ENCODE measurements around the gene EIF2S2.
"Not testable (repeated sequence)": the region's sequence is repeated elsewhere in the genome, so short reads cannot be mapped to it uniquely, and the experiment has no call there.

The EIF2S2 gene
- 184 to 488 reads per million in 2 experiments for total RNA-seq

- peak; percentile 93 for DNase-seq (ENCODE audit: low read depth)
These were observed at the start of gene EIF2S2 for GRCh38 chr20:34111702-34112599. Gene EIF2S2 (minus strand): TSS chr20:34112243. CDS start chr20:34112110, 133 bp downstream.

GRCh38 chr20:34157697-34158096, 45.7 kb upstream of the EIF2S2 start:
- DNase-seq (ENCODE audit: low read depth) = not testable (repeated sequence)

GRCh38 chr20:34155836-34156235, 43.8 kb upstream of the EIF2S2 start:
- no peak for DNase-seq (ENCODE audit: low read depth)

- DNase-seq (ENCODE audit: low read depth) = not testable (repeated sequence)
These were observed 41.1 kb upstream of the EIF2S2 start for GRCh38 chr20:34153169-34153568.

GRCh38 chr20:34152073-34152472, 40.0 kb upstream of the EIF2S2 start:
- DNase-seq (ENCODE audit: low read depth) = not testable (repeated sequence)

- no peak for DNase-seq (ENCODE audit: low read depth)
These were observed 38.4 kb upstream of the EIF2S2 start for GRCh38 chr20:34150306-34151000.

- DNase-seq (ENCODE audit: low read depth) = no peak
These were observed 33.3 kb upstream of the EIF2S2 start for GRCh38 chr20:34145280-34145819.

GRCh38 chr20:34143951-34144350, 31.9 kb upstream of the EIF2S2 start:
- DNase-seq (ENCODE audit: low read depth) = no peak

GRCh38 chr20:34142121-34142520, 30.1 kb upstream of the EIF2S2 start:
- DNase-seq (ENCODE audit: low read depth) = no peak

GRCh38 chr20:34141293-34141692, 29.2 kb upstream of the EIF2S2 start:
- DNase-seq (ENCODE audit: low read depth) = no peak

- not testable (repeated sequence) for DNase-seq (ENCODE audit: low read depth)
These were observed 23.7 kb upstream of the EIF2S2 start for GRCh38 chr20:34135525-34136275.

- not testable (repeated sequence) for DNase-seq (ENCODE audit: low read depth)
These were observed 21.4 kb upstream of the EIF2S2 start for GRCh38 chr20:34133365-34133860.

- not testable (repeated sequence) for DNase-seq (ENCODE audit: low read depth)
These were observed 20.9 kb upstream of the EIF2S2 start for GRCh38 chr20:34132943-34133342.

GRCh38 chr20:34132491-34132890, 20.4 kb upstream of the EIF2S2 start:
- DNase-seq (ENCODE audit: low read depth) = not testable (repeated sequence)

- no peak for DNase-seq (ENCODE audit: low read depth)
These were observed 19.4 kb upstream of the EIF2S2 start for GRCh38 chr20:34131491-34131890.

GRCh38 chr20:34129518-34130162, 17.6 kb upstream of the EIF2S2 start:
- DNase-seq (ENCODE audit: low read depth) = peak; percentile 38

GRCh38 chr20:34127792-34128191, 15.7 kb upstream of the EIF2S2 start:
- no peak for DNase-seq (ENCODE audit: low read depth)

GRCh38 chr20:34124469-34125249, 12.6 kb upstream of the EIF2S2 start:
- DNase-seq (ENCODE audit: low read depth) = no peak

GRCh38 chr20:34123309-34123708, 11.3 kb upstream of the EIF2S2 start:
- no peak for DNase-seq (ENCODE audit: low read depth)

GRCh38 chr20:34122274-34122980, 10.4 kb upstream of the EIF2S2 start:
- no peak for DNase-seq (ENCODE audit: low read depth)

Data from T follicular helper cell (primary cell).